GM18858 (cell line): ENCODE data around the gene WDR90.
A peak's percentile ranks its signal among the peaks of the same experiment; 100 is the strongest.

Source experiments
- ATAC-seq: cut with Tn5 transposase; IDR thresholded peaks from one replicate; pipeline ENCODE4 v1.9.1; 2021; ENCODE audit not compliant: unreplicated experiment

Gene WDR90

DNA sequence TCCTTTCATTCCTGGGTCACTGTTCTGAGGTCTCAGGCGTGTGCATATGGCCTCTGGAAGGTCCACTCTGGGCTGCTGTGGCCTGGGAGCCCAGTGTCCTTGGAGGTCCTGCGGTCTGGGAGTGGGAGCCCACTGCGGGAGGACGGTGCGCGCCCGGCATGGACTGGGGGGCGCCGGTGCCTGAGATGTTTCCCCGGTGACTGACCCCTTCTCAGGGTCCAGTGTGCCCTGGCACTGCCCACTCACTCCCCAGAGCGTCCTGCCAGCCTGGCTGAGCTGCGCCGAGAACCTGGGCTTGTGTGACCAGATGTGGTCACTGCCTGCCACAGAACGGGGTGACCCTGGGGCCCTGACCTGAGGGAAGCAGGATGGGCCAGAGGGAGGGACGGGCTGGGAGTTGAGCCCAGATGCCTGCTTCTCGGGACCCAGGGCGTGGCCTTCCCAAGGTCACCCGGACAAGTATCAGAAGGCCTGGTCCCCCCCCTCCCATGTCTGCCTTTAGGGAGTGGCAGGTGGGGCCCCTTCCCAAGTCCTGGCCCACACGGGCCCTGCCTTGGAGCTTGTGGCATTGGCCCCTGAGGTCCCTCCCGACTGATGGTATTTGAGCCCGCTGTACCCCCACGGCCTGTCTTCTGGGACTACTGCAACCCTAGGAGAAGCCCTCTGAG is 25.2 kb downstream of the WDR90 start:
- no peak for ATAC-seq

DNA sequence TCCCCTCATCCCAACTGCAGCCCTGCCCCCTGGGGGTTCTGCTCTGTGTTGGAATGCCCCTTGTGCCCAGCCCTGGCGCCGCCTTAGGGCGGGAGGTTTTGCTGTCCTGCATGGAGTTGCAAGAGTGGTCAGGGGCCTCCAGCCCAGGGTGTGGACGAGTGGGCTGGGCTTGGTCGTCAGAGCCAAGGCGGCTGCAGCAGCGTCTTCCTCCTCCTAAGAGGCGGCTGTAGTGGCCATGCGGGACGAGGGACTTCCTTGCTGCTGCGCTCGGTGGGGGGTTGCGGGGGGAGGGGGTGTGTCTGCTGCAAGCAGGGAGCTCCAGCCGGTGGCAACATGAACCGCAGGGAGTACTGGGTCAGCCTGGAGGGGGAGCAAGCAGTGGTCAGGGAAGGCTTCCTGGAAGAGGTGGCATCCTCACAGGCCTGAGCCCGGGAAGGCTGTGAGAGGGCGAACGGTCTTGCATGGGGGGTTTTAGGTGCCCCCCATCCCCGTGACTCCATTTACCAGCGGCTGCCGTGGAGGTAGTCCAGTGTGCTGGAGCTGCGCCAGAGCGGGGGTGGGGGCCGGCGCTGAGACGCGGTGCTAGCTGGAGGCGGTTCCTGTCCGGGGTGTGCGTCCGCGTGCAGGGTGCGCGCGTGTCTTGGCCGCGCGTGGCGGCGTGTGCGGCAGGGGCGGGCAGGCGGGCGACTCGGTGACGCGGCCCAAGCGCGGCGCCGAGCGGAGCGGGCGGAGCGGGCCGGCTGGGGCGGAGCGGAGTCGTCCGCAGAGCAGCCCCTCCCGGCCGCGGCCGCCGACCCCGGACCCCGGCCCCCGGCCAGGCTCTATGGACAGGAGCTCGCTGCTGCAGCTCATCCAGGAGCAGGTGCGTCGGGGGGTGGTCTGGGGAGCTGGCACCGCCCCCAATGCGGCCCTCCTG is 26.1 kb downstream of the WDR90 start, which contains the start of gene RHBDL1:
Gene RHBDL1, plus strand, starts transcription at position 704 of the 916 bp plus-strand sequence. Its CDS starts 120 bp downstream, at position 824.
- no peak for ATAC-seq

DNA sequence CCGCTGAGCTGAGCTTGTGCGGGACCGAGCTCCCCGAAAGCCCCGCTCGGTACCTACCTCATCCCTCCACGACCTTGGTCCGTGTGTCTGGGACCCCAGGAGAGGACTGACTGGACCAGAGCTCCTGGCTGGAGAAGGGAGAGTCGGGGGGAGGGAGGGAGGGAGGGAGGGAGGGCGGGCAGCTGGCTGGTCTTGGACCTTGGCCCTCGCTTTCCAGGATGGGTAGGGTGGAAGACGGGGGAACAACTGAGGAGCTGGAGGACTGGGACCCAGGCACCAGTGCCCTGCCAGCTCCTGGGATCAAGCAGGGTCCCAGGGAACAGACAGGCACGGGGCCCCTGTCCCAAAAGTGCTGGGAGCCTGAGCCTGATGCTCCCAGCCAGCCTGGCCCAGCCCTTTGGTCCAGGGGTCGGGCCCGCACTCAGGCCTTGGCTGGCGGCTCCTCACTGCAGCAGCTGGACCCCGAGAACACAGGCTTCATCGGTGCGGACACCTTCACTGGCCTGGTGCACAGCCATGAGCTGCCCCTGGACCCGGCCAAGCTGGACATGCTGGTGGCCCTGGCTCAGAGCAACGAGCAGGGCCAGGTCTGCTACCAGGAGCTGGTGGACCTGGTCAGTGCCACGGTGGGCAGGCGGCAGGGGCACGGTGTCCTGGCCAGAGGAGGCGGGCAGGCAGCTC is 26.9 kb downstream of the WDR90 start:
- no peak for ATAC-seq

DNA sequence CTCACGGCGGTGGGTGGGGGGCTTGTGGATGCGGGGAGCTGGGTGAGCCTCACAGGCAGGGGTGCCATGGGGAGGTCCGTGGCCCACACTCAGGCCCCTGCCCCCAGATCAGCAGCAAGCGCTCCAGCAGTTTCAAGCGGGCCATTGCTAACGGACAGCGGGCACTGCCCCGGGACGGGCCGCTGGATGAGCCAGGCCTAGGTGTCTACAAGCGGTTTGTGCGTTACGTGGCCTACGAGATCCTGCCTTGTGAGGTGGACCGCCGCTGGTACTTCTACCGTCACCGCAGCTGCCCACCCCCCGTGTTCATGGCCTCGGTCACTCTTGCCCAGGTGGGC is 27.4 kb downstream of the WDR90 start:
- ATAC-seq = no peak

DNA sequence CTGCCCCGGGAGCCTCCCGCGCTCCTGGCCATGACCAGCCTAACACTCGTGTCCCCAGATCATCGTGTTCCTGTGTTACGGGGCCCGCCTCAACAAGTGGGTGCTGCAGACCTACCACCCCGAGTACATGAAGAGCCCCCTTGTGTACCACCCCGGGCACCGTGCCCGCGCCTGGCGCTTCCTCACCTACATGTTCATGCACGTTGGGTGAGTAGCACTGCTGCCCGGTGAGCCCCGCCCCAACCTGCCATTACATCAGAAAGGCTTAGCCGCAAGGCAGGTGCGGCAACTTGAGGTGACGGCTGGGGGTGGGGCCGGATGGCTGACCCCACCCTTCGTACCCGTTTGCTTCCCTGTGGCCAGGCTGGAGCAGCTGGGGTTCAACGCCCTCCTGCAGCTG is 27.7 kb downstream of the WDR90 start:
- no peak for ATAC-seq

DNA sequence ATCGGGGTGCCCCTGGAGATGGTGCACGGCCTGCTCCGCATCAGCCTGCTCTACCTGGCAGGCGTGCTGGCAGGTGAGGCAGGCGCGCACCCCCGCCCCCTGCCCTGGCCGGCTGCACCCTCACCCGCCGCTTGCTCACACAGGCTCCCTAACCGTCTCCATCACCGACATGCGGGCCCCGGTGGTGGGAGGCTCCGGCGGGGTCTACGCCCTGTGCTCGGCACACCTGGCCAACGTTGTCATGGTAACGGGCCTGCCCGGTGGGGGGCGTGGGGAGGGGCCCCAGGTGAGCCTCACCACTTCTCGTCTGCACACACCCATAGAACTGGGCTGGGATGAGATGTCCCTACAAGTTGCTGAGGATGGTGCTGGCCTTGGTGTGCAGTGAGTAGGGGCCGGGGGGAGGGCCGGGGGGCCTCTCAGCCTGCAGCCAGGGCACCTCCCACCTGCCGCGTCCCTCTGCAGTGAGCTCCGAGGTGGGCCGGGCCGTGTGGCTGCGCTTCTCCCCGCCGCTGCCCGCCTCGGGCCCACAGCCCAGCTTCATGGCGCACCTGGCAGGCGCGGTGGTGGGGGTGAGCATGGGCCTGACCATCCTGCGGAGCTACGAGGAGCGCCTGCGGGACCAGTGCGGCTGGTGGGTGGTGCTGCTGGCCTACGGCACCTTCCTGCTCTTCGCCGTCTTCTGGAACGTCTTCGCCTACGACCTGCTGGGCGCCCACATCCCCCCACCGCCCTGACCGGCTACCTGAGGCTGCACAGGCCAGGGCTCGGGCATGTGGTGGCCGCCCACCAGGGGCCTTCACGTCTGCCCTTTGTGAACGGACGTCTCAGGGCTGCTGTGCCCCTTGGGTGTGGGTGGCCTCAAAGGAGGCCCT is 28.4 kb downstream of the WDR90 start:
- no peak for ATAC-seq

DNA sequence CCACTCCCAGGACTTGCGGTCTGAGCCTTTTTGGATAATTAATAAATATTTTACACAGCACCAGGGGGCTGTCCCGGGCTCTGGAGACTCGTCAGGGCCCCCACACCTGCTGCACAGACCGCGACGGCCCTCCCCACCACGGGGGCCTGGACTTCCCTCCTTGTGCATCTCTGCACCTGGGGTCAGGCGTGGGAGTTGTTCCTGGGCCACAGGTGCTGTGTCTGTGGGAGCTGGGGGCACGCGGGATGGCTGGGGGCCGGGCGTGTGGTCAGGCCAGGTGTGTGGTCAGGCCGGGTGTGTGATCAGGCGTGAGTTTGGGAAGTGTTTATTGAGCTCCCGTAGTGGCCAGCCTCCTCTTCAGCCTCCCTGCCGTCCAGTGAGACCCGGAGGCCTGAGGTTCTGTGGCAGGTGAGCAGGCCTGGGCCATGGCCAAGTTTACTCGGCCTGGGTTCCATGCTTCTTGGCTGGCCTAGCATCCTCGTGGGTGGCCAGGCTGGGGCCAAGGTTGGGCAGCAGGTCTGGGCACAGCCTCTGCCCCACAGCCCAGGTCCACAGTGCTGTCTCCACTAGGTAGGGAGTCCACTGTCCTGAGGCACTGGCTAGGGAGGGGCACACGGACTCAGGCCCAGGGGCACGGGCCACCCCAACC is 29.2 kb downstream of the WDR90 start:
- ATAC-seq = no peak

DNA sequence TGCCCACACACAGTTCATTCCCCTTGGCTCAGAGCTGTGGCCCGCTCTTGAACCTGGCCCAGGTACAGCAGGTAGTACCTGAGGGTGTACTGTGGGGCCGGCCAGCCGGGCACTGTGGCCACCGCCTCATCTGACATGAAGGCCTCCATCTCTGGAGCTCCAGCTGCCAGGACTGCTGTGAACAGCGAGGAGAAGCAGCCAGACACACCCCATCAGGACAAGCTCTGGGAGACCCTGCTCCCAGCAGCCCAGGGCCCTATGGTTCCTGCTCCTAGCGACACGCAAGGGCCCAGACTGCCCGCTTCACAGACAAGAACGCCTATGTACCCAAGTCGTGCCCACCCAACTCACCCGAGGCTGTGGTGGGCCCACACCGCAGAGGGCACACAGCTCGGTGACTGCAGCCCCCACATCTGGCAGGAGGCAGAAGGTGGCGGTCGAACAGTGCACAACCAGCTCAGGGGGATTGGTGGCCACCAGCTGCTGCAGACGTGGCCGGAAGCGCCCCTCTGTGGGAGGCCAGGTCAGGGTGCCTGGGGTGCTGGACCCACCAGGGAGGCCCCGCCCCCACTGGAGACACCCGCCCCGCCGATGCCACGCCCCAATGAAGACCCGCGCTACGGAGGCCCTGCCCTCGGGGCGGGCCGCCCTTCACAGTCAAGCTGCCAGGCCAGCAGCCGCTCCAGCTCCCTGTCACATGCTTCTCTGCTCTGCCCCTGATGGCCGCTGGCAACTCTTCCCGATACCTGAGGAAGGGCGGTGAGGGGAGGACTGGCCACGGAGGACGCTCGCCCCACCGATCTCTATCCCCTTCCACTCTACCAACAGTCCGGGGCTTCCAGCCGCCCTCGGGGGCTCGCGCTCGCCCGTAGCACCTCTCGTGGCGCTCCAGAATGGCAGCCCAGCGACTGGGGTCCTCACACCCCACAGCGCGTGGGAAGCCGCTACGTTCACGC is 30.0 kb downstream of the WDR90 start:
- no peak for ATAC-seq

DNA sequence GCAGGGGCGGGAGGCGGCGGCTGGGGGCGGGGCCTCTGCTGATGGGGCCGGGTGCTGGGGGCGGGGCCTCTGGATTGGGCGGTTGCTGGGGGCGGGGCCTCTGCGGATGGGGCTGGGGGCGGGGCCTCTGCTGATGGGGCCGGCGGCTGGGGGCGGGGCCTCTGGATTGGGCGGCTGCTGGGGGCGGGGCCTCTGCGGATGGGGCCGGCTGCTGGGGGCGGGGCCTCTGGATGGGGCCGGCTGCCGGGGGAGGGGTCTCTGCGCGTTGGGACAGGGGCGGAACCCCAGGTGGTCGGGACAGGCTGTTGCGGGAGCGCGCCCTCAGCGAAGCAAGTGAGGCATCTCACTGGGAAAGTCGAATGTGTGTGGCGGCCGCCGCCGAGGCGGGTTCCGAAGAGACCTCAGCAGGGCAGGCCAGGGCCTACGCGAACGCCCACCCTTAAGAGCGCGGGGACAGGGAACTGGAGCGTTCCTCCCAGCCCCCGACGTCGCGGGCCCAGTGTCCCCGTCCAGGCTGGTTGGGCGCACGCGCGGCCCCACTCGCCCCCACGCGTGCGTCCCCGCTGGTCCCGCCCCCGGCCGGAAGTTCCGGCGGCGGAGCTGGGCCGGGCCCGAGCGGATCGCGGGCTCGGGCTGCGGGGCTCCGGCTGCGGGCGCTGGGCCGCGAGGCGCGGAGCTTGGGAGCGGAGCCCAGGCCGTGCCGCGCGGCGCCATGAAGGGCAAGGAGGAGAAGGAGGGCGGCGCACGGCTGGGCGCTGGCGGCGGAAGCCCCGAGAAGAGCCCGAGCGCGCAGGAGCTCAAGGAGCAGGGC is 30.9 kb downstream of the WDR90 start, which contains the start of gene STUB1:
Gene STUB1, plus strand, starts transcription at position 597 of the 811 bp plus-strand sequence. Its CDS starts 116 bp downstream, at position 713.
- no peak for ATAC-seq

DNA sequence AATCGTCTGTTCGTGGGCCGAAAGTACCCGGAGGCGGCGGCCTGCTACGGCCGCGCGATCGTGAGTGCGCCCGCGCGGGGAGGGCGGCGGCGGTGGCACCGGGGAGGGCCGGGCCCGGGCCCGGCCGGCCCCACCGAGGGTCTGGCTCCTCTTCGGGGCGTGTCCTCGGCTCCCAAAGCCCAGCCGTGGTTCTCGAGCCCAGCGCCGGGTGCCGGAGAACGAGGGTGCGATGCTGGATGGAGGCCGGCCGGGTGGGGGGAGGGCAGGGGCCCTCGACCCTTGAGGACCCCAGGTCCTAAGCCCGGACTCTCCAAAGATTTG is 31.4 kb downstream of the WDR90 start:
- ATAC-seq = no peak

DNA sequence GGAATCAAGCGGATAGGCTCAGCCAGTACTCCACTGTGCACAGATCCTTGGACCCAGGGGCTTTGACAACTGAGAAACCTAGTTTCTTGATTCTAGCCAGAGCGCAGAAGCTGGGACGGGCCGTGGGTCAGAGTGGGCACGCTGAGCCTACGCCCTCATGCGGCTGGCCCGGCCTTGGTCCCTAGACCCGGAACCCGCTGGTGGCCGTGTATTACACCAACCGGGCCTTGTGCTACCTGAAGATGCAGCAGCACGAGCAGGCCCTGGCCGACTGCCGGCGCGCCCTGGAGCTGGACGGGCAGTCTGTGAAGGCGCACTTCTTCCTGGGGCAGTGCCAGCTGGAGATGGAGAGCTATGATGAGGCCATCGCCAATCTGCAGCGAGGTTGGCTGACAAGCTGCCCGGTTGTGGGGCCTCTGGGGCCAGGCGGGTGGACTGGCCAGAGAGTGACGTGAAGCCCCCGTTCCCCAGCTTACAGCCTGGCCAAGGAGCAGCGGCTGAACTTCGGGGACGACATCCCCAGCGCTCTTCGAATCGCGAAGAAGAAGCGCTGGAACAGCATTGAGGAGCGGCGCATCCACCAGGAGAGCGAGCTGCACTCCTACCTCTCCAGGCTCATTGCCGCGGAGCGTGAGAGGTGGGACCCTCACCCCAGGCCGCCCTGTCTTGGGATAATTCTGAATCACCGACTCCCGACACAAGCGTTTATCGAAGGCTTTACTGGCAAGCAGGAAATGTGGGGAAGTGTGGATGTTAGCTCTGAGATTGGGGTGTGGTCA is 32.0 kb downstream of the WDR90 start:
- no peak for ATAC-seq

DNA sequence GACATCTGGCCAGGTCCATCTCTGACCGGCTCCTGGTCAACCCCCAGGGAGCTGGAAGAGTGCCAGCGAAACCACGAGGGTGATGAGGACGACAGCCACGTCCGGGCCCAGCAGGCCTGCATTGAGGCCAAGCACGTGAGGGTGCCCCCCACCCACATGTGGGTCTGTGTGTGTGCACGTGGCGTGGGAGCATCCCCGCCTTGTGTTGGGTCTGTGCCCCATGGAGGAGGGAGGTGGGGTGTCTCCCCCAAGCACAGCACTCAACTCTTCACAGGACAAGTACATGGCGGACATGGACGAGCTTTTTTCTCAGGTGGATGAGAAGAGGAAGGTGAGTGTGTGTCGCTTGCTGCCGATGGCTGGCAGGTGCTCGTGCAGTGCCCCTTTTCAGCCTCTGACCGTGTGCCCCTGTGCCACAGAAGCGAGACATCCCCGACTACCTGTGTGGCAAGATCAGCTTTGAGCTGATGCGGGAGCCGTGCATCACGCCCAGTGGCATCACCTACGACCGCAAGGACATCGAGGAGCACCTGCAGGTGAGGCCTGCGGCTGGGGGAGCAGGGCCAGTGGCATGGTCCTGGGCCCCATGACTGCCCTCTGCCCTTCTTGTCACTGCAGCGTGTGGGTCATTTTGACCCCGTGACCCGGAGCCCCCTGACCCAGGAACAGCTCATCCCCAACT is 32.7 kb downstream of the WDR90 start:
- no peak for ATAC-seq

DNA sequence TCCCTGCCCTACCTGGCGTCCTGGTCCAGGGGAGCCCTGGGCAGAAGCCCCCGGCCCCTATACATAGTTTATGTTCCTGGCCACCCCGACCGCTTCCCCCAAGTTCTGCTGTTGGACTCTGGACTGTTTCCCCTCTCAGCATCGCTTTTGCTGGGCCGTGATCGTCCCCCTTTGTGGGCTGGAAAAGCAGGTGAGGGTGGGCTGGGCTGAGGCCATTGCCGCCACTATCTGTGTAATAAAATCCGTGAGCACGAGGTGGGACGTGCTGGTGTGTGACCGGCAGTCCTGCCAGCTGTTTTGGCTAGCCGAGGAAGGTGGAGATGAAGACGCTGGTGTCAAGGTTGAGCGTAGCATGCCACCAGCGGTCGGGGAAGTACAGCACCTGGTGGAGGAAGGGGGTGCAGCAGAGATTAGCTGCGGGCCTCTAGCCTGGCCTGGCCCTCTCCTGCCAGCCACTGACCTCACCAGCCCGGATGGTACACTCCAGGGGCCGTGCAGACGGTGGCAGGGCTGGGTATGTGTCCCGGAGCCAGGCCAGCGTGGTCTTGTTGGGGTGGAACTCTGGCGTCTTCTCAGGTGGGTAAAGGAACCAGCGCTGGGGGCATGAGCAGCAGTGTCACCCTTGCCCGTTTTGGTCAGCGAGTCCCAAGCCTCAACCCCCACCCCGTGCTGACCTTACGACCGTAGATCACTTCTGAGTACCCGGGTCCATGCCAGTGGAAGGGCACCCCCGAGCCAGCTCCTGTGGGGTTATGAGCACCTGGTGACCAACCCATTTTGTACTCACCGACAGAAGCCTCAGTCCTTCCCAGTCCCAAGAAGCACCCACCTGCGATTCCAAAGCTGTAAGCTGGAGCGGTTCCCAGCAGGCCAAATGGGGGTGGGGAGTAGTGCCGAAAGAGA is 33.6 kb downstream of the WDR90 start:
- no peak for ATAC-seq

DNA sequence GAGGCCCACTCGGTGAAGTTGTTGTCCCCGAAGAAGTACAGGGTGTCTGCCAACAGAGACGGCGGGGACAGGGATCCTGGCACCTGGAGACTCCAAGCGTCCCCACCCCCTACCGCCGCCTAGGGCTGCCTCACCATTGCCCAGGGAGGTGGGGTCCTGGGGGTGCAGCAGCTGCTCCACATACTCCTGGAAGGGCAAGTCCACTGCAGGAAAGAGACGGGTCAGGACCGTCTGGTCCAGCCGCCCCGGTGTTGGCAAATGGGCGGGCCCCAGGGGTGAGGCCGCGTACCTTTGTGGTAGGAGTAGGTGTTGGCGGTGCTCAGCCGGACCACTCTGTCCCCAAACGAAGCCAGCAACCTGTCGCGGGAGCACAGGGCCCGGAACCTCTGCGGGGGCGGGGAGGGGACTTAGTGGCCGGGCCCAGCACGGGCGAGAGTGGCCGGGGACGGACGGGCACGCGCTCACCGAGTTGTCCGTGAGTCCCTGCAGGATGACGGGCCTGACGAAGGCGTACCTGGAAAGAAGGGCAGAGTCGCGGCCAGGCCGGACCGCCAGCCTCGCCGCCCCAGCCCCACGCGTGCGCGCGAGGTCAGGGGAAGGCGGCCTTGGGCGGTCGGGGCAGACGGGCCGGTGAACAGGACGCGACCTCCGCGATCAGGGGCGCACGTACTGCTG is 34.4 kb downstream of the WDR90 start:
- ATAC-seq = peak; percentile 0

DNA sequence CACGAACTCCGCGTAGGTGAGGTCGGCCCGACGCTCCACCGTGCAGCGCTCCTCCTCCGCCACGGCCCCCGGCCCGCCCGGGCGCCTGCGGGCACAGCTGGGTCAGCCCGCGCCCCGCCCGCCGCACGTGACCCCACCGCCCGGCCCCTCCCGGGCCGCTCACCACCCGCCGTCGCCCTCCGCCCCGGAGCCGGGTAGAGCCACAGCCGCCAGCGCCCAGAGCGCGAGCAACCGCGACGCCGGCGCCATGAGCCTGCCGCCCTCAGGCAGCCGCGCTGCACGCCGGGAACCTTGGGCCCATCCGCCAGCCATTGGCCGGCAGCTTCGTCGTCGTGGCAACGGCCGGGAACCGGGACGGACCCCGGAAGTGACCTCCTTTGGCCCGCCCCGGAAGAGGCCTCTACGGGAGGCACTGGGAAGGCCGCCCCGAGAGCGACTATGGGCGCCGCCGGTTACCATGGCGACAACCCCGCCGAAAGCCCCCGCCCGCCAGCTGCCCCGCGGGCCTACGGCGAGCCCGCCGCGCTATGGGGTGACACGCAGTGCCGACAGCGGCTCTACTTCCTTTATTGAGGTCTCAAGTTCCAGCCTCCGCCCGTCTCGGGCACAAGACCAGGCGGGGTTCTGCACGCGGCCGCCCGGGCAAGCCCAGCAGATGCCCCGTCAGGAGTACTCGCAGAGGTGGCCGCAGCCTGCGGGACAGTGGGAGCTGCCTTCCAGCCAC is 35.1 kb downstream of the WDR90 start, which contains the start of gene JMJD8:
Gene JMJD8, minus strand, starts transcription at position 264 of the 724 bp plus-strand sequence. Its CDS starts 15 bp downstream, at position 249.
- ATAC-seq = peak; percentile 43
